ELF-1 (cell line): ENCODE measurements around the gene MYO1E.
"Not testable (repeated sequence)": the region's sequence is repeated elsewhere in the genome, so short reads cannot be mapped to it uniquely, and the experiment has no call there.

Source experiments
- DNase-seq: peaks from one replicate; pipeline ENCODE4 v3.0.0-alpha.2; 2016; ENCODE audit warnings: low read depth, low spot score

MYO1E gene

GRCh38 chr15:59292442-59293151, 80.1 kb downstream of the MYO1E start:
- DNase-seq = no peak

GRCh38 chr15:59291213-59291549, 81.5 kb downstream of the MYO1E start:
- no peak for DNase-seq

DNA sequence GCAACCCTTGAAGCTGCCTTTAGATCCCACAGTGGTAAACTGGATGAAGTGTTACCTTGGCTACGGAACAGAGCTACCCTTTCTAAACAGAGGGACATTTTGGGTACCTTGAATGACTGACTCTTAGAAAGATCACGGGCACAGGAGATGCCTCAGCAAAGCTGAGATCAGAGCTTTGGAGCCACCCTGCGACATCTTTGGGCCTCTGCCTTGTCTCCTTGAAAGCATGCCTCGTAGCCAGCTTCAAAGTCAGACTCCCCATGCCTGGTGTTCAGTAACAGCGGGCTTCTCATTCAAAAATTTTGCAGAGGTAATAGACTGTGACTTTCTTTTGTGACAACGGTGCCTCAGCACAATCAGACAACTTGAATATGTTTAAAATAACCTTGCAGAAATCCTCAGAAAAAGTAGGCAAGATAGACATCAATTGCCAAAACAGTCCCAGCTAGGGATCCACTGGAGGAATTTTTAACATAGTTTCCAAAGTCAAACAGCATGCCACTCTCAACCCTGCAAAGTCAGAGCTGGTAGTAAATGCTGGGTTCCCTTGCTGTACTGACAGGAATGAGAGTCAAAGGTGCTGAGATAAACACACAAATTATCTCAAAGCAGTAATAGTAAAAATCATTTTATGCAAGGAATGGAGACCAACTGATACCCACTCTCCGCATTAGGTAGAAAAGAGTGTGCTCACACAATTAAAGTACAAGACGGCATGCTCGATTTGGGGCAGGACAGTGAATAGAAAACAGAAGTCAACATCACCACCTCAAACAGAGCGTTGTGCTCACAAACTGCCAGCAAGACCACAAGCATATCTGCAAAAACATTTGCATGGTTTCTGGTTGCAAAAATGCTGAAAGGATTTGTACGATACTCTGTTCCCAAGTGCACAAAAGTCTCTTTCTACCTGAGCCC, 82.1 kb downstream of the MYO1E start:
- no peak for DNase-seq

DNA sequence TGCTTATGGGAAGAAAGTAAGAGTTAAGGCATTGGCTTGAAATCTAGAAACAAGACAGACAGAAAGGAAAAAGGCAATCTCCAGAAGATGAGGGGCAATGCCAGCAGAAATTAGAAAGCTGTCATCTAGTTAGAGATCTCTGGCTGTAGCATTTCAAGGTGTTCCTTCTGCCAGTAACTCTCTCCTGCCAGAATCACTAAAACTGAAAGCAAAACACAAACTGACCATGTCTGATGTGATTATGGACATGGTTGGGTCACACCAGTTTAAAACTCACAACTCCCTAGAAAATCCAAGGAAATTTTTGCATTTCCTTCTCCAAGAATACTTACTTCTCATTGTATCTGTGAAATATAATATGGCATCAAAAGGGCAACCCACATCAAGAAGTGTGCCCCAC, 83.1 kb downstream of the MYO1E start:
- no peak for DNase-seq

DNA sequence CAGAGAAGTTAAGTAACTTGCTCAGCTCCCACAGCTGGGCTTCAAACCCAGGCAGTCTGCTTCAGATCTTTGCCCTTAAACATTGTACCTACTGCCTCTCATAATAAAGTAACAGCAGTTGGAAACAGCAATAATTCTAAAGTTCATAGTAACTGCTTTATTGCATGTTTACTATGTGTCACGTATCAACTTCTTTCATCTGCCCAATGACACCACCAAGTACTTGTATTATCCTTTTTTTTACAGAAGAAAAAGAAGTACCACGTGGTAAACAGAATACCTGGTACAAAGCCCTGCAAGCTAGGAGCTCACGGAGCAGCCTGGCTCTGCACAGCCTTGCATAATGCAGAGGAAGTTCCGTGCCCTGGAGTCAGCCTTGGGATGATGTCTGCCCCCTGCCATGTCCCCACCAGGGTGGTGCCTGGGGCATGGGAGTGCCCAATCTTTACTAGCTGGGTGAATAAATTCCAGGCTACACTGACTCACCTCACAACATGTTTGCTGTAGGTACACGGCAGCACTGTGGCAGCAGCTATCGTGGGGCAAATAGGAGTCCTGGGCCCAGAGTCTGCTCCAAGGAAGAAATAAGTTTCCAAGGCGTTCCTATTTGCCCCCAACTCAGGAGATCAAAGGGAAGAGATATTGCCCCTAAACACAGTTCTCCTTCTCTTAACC, 88.8 kb downstream of the MYO1E start:
- peak; percentile 83 for DNase-seq

DNA sequence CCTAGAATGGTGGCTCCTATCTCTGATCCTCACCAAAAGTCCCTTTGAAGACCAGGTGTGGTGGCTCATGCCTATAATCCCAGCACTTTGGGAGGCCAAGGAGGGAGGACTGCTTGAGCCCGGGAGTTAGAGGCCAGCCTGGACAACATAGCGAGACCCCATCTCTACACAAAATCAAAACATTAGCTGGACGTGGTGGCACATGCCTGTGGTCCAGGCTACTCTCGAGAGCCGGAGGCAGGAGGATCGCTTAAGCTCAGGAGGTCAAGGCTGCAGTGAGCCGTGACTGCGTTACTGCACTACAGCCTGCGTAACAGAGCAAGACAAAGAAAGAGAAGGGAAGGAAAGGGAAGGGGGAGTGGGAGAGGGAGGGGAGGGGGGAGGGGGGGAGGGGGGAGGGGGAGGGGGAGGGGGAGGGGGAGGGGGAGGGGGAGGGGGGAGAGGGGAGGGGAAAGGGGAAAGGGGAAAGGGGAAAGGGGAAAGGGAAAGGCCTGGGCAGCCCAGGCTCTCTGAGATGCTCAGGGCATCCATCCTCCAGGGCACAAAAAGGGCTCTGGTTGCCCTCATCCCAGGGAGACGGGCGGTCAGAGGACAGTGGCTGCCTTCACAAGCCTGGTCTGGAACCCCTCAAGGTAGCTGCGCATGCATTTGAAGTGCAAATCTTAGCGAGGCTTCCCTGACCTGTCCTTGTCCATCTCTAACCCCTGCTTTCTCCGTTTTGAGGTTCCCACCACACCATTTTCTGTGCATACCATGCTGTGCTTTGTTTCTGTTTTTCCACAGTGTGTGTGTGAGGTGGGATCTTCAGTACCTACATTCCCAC, 89.9 kb downstream of the MYO1E start:
- DNase-seq = no peak

GRCh38 chr15:59281699-59282098, 91.0 kb downstream of the MYO1E start:
- no peak for DNase-seq

DNA sequence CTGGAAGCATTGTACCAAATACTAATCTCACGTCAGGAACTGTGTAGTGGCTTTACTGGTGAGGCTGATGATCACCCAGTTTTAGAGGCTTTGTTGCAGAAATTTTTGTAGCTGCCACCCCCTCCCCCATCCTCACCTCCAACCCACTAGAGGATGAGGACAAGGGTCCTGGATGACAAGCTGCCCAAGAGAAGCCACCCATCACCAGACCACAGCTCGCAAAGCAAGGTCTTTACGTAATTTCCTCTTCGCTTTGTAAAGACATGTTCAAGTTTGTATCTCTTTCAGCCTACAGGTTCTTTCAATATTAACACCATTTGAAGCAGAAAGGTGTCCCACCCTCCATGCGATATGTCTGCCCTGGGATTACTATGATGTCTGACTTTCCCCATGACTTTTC, 91.8 kb downstream of the MYO1E start:
- DNase-seq = no peak

DNA sequence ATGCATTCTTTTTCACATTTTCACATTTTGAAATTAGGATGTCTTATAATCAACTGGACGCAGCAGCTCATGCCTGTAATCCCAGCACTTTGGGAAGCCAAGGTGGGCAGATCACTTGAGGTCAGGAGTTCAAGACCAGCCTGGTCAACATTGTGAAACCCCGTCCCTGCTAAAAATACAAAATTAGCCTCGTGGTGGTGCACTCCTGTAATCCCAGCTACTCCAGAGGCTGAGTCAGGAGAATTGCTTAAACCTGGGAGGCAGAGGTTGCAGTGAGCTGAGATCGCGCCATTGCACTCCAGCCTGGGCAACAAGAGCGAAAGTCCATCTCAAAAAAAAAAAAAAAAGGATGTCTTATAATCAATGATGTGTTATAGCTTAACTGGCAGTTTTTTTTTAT, 92.4 kb downstream of the MYO1E start:
- not testable (repeated sequence) for DNase-seq

DNA sequence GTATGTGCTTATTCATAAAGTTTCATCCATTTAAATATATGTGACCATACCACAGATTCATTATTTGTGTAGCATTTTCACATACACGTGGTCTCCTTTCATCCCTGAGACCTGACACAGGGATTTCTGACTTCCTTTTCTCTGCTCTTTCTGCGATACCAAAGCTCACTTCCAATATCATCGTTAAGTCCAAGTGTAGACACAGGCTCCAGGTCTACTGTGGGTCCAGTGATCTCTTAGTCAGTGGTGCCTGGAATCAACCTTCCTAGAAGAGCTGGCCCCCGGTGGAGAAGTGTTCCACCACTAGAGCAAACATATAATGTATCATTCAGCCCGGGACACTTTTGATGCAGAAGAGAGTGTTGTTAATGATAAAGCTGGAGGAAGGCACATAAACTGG, 93.6 kb downstream of the MYO1E start:
- no peak for DNase-seq

- DNase-seq = no peak
Measured at GRCh38 chr15:59278120-59278519, 94.6 kb downstream of the MYO1E start.

GRCh38 chr15:59276225-59277178, 96.2 kb downstream of the MYO1E start:
- DNase-seq = peak; percentile 70

DNA sequence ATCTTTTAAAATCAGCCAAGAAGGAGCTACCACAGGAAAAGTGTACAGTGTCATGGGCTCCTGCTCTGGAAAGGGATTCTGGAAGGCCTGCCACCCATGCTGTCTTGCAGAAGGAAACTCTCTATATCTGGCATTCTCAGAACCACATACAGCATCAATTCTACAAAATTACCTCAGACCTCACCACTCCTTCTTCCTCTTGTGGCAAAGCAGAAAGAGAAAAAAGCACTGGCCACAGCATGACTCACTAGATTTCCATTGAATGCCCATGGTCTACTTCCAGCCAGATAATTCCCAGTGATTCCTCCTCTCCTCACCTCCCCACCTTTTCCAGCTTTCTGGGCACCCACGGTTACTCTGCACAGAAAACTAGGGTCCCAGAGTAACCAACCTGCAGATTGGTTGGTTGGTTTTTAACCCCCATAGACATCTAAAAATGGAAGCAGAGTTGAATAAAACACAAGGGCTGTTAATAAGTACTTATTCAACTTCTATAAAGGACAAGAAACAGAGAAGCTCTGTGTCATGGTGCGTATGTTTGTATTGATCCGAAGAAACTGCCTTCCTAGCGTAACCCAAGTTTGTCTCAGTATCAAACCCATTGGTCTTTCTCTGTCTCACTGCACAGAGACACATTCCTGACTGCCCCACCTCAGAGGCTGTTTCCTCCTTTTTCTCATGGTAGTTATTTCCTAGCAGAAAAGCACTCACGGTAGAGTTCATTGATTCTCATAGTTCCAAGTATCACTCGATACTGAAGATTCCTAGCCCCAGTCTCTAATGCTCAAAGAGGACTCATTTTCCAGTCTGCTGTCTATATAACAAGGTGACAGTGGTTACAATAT, 98.3 kb downstream of the MYO1E start:
- no peak for DNase-seq

DNA sequence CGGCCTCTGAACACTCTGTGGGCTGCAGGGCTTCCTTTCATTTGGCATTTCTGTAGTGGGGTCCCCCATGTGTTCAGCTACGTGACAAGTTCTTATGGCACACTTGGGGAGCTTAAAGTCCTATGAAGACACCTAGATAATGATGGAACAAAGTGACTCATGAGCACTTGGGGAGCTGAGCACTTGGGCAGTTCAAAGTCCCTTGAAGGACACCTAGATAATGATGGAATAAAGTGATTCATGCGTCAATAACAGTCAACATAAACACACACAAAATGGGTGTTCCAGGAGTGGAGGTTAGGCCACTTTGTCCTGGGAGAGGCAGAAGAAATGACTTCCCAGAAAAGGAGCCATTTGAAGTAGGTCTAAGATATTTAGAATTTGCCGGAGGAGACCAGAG, 99.4 kb downstream of the MYO1E start:
- DNase-seq = no peak

DNA sequence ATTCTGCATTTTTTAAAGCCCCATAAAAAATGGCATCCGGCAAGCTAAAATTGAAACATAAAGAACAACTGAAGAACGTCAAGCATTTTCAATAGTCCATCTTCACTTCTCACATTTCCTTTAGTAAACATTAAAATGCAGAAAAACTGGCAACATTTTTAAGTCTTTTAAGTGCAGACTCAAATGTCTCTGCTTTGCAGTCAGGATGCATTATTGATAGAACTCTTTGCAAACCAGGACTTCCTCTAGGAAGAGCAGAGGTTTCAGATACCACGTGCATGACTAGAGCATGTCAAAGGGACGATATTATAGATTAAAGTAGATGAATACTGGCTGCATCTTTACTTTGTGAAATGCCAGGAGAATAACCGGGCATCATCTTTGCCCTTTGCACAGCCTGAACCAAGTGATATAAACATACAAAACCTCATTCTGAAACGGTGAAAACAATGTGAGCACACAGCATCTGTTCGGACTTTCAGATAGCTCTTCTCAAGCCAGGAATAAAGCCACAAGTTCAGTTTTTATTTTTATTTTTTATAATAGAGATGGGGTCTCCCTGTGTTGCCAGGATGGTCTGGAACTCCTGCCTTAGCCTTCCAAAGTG, 101.0 kb downstream of the MYO1E start:
- DNase-seq = no peak

DNA sequence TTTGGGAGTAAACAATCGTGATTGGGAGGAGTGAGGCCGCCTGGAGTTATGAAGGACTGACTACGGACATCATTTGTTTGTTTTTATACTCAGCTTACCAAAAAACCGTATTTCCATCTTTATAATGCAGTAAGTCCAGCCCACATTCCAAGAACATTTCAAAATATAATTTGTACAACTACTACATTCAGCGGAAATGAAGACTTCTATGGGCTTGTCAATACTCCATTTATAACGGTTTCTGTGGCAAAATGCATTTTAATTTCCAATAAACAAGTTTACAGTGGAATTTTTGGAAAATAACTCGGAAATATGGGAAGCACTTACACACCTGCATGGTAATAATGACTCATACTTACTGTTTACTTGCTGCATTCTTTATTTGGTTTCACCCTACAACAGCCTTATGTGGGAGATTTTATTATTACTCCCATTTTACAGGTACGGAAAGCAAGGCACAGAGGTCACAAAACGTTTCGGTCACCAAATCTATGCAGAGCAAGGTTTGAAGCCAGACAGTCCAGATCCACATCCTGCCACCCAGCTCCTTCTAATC, 103.7 kb downstream of the MYO1E start:
- no peak for DNase-seq

- DNase-seq = no peak
Measured at GRCh38 chr15:59268168-59268851, 104.4 kb downstream of the MYO1E start.

DNA sequence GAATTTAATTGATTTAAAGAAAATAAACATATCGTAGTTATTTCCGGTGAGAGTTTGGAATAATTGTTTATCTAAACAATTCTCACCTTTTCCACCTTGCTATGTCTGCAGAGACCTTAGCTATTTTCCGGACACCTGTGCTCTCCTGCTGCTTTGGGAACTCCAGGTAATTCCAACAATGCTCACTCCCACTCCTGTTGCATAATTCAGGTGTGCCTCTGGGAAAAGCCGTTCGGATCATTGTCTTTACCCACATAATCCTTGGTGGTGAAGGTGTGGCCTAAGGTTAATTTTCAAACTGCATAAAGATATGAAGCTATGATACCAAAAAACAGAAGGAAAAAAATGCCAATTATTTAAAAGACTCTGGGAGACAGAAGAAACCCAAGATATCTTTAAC, 106.6 kb downstream of the MYO1E start:
- DNase-seq = no peak
